Suprapubic skin (tissue), 3 donors: Measurements from ENCODE around the gene RBKS.

Experiments
- CTCF ChIP-seq, 2 donors: fragments of 200-600 bp in 1 of 2; fragments of 450-650 bp in 1 of 2; sonication (generic) in 1 of 2; IDR thresholded peaks; one replicate each; pipeline ENCODE4 v1.5.1; 2016 to 2019; ENCODE audit warnings: antibody characterized with exemption in 2 of 2, mild to moderate bottlenecking in 1 of 2, moderate library complexity in 1 of 2
- EP300 ChIP-seq: sonication (generic); formaldehyde crosslinking; IDR thresholded peaks from one replicate; pipeline ENCODE4 v1.6.1; 2017; ENCODE audit warnings: antibody characterized with exemption
- POLR2A ChIP-seq, 2 donors: fragments of 450-650 bp; IDR thresholded peaks; one replicate each; pipeline ENCODE4 v1.6.1; 2017; ENCODE audit warnings: antibody characterized with exemption in 2 of 2, mild to moderate bottlenecking in 2 of 2, moderate library complexity in 2 of 2

GRCh38 chr2:27911458-27912210, 21.4 kb upstream of the RBKS start:
- no peak for TF ChIP-seq POLR2A (IDR thresholded peaks at IDR 0.05)
- TF ChIP-seq CTCF (IDR thresholded peaks at IDR 0.05), result no peak
- no peak for TF ChIP-seq EP300
